ENCODE data around the gene XRCC3. TPM values are rescaled to one million over a fixed set of nuclear protein-coding genes. Genes with fewer than 3 reads are reported as not detected.

XRCC3 gene
- total RNA-seq, 4 donors from 2014 or later: 4.0 to 10.7 (median 6.2) TPM

GRCh38 chr14:103733651-103734050, 18.4 kb upstream of the XRCC3 start:
- no peaks in the 10 kb centered on the region for H3K27me3 ChIP-seq
- DNase-seq (ENCODE audit: low spot score in 2 of 2): no peak
- H3K27ac ChIP-seq: no peak overlapping the region
- 85 to 86% methylated on average over 14 of the region's 14 CpGs for WGBS, 2 donors
- no peak for TF ChIP-seq EP300 (IDR thresholded peaks at IDR 0.05)
- TF ChIP-seq, protein P1, sequence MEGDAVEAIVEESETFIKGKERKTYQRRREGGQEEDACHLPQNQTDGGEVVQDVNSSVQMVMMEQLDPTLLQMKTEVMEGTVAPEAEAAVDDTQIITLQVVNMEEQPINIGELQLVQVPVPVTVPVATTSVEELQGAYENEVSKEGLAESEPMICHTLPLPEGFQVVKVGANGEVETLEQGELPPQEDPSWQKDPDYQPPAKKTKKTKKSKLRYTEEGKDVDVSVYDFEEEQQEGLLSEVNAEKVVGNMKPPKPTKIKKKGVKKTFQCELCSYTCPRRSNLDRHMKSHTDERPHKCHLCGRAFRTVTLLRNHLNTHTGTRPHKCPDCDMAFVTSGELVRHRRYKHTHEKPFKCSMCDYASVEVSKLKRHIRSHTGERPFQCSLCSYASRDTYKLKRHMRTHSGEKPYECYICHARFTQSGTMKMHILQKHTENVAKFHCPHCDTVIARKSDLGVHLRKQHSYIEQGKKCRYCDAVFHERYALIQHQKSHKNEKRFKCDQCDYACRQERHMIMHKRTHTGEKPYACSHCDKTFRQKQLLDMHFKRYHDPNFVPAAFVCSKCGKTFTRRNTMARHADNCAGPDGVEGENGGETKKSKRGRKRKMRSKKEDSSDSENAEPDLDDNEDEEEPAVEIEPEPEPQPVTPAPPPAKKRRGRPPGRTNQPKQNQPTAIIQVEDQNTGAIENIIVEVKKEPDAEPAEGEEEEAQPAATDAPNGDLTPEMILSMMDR (IDR thresholded peaks at IDR 0.05): no peak
- no peak for TF ChIP-seq POLR2A (IDR thresholded peaks at IDR 0.05)
- no peaks in the 10 kb centered on the region for H3K9me3 ChIP-seq
- peaks cover 0 to 33% (median 0%) of the 10 kb centered on the region in 4 donors for H3K4me1 ChIP-seq
- H3K36me3 ChIP-seq: peaks cover 0 to 98% (median 21%) of the 10 kb centered on the region in 3 donors
- H3K4me3 ChIP-seq: no peak overlapping the region

DNA sequence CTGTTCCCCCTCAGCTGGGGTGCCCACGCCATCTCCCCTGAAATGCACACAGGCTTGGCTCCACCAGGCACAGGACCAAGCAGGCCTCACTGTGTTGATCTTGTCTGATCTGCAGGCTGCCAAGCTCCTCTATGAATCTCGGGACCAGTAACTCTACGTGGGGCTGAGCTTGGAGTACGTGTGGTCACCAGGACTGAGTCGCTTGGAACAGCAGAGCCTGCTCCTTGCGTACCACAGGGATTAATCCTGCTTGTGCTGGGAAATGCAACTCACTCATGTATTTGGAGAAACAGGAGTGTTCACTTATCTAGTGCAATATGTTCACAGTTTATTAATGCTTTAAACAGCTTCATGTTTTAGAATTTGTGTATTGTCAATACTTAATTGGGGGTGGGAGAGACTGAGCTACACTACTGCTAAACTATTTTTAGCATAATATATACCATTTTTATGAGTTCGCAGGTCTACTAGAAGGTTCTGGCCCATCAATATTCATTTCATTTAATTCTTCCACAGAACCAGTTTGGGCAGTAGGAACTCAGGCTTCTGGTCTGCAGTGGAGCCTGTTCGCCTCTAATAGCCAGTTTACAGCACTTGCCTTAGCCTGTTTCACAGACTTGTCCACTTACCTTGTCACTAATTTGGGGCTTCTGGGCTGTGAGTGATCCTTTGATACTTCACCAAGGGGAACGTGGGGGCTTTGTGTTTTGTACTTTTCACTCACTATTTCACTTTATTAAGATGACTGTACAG, 17.8 kb upstream of the XRCC3 start:
- TF ChIP-seq EP300 (IDR thresholded peaks at IDR 0.05): no peak
- TF ChIP-seq, protein P1 (IDR thresholded peaks at IDR 0.05): no peak
- 82 to 83% methylated on average over 9 of the region's 9 CpGs for WGBS, 2 donors
- Histone ChIP-seq H3K9me3 (no peaks in the 10 kb centered on the region), H3K4me1 (peaks cover 0 to 33% (median 0%) of the 10 kb centered on the region in 4 donors), H3K27me3 (no peaks in the 10 kb centered on the region), H3K4me3 (no peak overlapping the region), H3K27ac (no peak overlapping the region), H3K36me3 (peaks cover 0 to 98% (median 21%) of the 10 kb centered on the region in 3 donors)
- no peak for DNase-seq (ENCODE audit: low spot score in 2 of 2)

DNA sequence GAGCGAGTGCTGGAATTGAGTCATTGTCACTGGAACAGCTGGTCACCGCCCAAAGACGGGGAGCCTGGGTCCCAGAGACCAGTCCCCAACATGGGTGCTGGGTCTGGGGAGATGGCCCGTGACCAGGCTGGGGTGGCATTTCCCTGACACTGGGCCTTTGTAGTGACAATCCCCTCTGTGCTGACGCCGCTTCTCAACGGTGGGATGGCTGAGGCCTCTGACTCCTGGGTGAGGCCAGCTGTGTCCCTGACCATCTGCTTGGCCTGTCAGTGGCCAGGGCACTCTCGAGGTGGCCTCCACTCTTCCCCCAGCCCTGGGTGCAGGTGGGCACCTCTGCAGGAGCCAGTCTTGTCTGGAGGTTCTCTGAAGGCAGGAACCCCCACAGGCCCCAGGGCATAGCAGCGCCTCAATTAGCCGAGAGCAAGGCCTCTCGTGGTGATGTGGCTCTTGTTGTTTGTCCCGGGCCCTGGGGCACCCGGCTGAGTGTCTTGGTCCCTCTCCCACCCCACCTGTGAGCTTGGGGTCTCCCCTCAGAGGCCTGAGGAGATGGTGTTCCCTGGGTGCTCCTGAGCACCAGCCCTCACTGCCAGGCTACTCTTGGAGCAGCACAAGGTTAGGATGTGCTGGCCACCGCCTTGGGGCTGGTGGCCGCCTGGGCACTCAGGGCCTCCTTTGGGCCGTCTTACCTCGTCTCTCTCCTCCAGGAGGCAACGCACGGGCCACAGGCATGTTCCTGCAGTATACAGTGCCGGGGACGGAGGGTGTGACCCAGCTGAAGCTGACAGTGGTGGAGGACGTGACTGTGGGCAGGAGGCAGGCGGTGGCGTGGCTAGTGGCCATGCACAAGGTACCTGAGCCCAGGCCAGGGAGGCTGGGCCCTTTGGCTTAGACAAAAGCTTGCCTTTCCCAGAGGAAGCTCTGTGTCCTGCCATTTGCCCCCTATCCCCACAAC, 16.9 kb upstream of the XRCC3 start:
- H3K9me3 ChIP-seq: no peaks in the 10 kb centered on the region
- no peaks in the 10 kb centered on the region for H3K27me3 ChIP-seq
- DNase-seq (ENCODE audit: low spot score in 2 of 2): no peak
- peaks cover 0 to 29% (median 0%) of the 10 kb centered on the region in 4 donors for H3K4me1 ChIP-seq
- no peak overlapping the region for H3K4me3 ChIP-seq
- TF ChIP-seq, protein P1 (IDR thresholded peaks at IDR 0.05): no peak
- TF ChIP-seq POLR2A (IDR thresholded peaks at IDR 0.05) (no peak), EP300 (IDR thresholded peaks at IDR 0.05) (no peak)
- WGBS, 2 donors: 83 to 90% methylated on average over 16 to 21 of the region's 24 CpGs
- no peak overlapping the region for H3K27ac ChIP-seq
- H3K36me3 ChIP-seq: peaks cover 0 to 98% (median 21%) of the 10 kb centered on the region in 3 donors

GRCh38 chr14:103731481-103731880, 16.2 kb upstream of the XRCC3 start:
- H3K4me3 ChIP-seq: no peak overlapping the region
- DNase-seq (ENCODE audit: low spot score in 2 of 2): no peak
- H3K9me3 ChIP-seq: no peaks in the 10 kb centered on the region
- TF ChIP-seq POLR2A (IDR thresholded peaks at IDR 0.05) (no peak), EP300 (IDR thresholded peaks at IDR 0.05) (no peak)
- TF ChIP-seq, protein P1 (IDR thresholded peaks at IDR 0.05): no peak
- 90 to 92% methylated on average over 14 to 15 of the region's 15 CpGs for WGBS, 2 donors
- H3K36me3 ChIP-seq: peaks cover 0 to 97% (median 21%) of the 10 kb centered on the region in 3 donors
- H3K27me3 ChIP-seq: no peaks in the 10 kb centered on the region
- H3K27ac ChIP-seq: no peak overlapping the region
- H3K4me1 ChIP-seq: peaks cover 0 to 22% (median 0%) of the 10 kb centered on the region in 4 donors
